ENCODE measurements around the gene FARP1.

FARP1 gene

GRCh38 chr13:98237331-98237730, 94.4 kb downstream of the FARP1 start:
- DNase-seq (ENCODE audit: low read depth), result no peak
- no peak overlapping the region for H3K4me3 ChIP-seq (ENCODE audit: low read depth, low read length)

GRCh38 chr13:98239162-98240076, 96.5 kb downstream of the FARP1 start:
- no peak overlapping the region for H3K4me3 ChIP-seq (ENCODE audit: low read depth, low read length)
- no peak for TF ChIP-seq CTCF (IDR thresholded peaks at IDR 0.05; ENCODE audit: control insufficient read depth, extremely low read depth, insufficient read depth)
- no peak for DNase-seq (ENCODE audit: low read depth)

More at GRCh38 chr13:98237331-98237730, 94.4 kb downstream of the FARP1 start:
- no peak for TF ChIP-seq CTCF (IDR thresholded peaks at IDR 0.05; ENCODE audit: control insufficient read depth, extremely low read depth, insufficient read depth)

DNA sequence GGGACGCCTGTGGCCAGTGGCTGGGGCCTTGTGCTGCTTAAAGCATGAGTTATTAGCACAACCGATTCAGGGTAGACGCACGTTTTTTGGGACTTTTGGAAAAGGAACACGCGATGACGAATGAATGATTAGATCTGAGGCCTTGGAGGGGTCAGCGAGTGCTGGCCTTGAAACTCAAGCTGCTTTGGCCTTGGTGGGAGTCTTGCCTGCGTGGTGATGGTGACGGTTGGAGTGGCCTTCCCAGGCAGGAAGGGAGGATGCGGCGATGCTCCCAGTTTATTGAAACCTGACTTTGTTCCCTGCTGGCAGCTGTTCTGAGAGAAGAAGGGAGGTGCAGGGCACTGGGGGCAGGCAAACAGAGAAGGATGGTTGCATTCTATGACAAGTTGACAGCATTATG, 97.2 kb downstream of the FARP1 start:
- no peak for DNase-seq (ENCODE audit: low read depth)
- TF ChIP-seq CTCF (IDR thresholded peaks at IDR 0.05; ENCODE audit: control insufficient read depth, extremely low read depth, insufficient read depth), result no peak
- H3K4me3 ChIP-seq (ENCODE audit: low read depth, low read length), result no peak overlapping the region

DNA sequence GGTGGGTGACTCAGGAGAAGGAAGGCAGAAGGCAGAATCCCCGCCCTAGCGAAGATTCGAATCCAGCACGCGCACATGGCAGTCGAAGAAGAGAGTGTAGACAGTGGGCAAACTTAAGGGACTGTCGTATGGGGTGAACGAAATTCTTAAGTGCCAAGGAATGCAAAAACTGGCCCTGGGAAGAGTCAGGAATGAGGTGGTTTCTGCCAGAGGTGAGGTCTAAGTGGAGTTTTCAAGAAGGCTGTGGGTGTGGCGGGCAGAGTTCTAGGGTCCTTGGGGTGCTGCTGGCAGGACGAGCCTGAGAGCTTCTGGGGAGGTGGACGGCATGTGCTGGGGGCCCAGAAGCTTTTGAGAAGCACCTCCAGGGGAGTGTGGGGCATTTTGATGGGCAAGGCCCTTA, 98.1 kb downstream of the FARP1 start:
- H3K4me3 ChIP-seq (ENCODE audit: low read depth, low read length), result no peak overlapping the region
- no peak for TF ChIP-seq CTCF (IDR thresholded peaks at IDR 0.05; ENCODE audit: control insufficient read depth, extremely low read depth, insufficient read depth)

DNA sequence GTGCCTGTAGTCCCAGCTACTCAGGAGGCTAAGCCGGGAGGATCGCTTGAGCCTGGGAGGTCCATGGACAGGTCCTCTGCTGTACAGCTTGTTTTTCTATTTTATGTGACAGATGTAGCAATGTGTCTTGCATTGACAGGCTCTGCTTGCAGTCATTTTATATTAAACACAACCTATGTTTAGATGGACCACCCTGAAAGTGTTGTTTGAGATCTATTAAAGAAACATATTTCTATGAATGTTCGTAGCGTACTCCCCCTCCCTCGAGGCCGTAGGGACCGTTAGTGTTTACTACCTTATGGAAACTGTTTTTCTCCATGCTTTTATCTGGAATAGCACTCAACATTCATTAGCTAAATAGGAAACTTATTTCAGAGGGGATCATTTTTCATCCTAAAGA, 99.1 kb downstream of the FARP1 start:
- DNase-seq (ENCODE audit: low read depth), result no peak
- H3K4me3 ChIP-seq (ENCODE audit: low read depth, low read length), result no peak overlapping the region

More for the DNA sequence above, 98.1 kb downstream of the FARP1 start:
- no peak for DNase-seq (ENCODE audit: low read depth)

GRCh38 chr13:98242403-98242802, 99.5 kb downstream of the FARP1 start:
- H3K4me3 ChIP-seq (ENCODE audit: low read depth, low read length), result no peak overlapping the region
- no peak for DNase-seq (ENCODE audit: low read depth)
- no peak for TF ChIP-seq CTCF (IDR thresholded peaks at IDR 0.05; ENCODE audit: control insufficient read depth, extremely low read depth, insufficient read depth)

More for the DNA sequence above, 99.1 kb downstream of the FARP1 start:
- no peak for TF ChIP-seq CTCF (IDR thresholded peaks at IDR 0.05; ENCODE audit: control insufficient read depth, extremely low read depth, insufficient read depth)

DNA sequence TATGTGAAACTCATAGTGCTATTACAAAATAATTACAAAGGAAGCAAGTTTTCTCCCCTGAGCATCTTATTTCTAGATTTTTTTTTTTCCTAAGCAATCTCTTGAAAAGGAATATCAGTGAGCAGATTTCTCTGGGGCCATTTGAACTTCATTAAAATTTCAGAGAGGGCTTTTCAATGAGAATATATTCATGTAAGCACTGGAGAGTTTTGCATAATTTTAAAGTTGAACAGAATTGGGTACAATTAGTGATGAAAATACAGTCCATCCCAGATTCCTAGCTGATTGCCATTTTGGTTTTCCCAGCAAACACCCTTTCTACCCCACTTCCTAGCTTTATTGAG, 101.0 kb downstream of the FARP1 start:
- no peak for DNase-seq (ENCODE audit: low read depth)
- H3K4me3 ChIP-seq (ENCODE audit: low read depth, low read length), result no peak overlapping the region
- TF ChIP-seq CTCF (IDR thresholded peaks at IDR 0.05; ENCODE audit: control insufficient read depth, extremely low read depth, insufficient read depth), result no peak

All from LNCaP clone FGC (cell line).